ENCODE measurements around the gene TGM6. TPM values are rescaled to one million over a fixed set of nuclear protein-coding genes. Genes with fewer than 3 reads are reported as not detected.

The TGM6 gene
- polyA plus RNA-seq, 1 donor from 2014 or later = not detected

DNA sequence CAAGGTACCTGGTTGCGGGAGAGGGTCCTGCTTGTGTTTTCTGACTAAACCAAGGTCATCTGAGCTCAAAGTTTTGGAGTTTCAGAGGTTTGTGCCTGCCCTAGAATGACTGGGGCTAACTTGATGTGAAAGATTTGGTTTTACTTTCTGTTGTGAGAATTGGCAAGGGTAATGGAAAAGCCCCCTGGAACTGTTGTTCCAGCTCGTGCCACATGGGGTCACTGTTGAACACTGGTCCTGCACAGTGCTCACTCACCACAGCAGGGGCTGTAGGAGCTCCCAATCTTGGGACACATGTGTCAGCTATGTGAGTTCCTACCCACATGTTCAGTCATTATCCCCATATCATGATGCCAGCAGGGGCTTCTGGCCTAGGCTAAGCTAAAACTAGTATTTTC, 6.5 kb downstream of the TGM6 start:
- H3K36me3 ChIP-seq (ENCODE audit: insufficient read depth, low read length) = no peaks in the 10 kb centered on the region
- H2AFZ ChIP-seq (ENCODE audit: low read depth, low read length) = no peak overlapping the region
- H3K9ac ChIP-seq (ENCODE audit: low read length) = no peak overlapping the region
- no peaks in the 10 kb centered on the region for H4K20me1 ChIP-seq (ENCODE audit: insufficient read depth)
- TF ChIP-seq RAD21 (conservative IDR thresholded peaks at IDR 0.05) (no peak), EZH2 (IDR thresholded peaks at IDR 0.05; ENCODE audit: borderline replicate concordance, insufficient read depth, low read length, poor library complexity, severe bottlenecking) (no peak)
- H3K9me2 ChIP-seq (ENCODE audit: insufficient read depth, low read length) = no peaks in the 10 kb centered on the region
- peaks cover 4% of the 10 kb centered on the region for H3K9me3 ChIP-seq (ENCODE audit: low read length)
- H3K27me3 ChIP-seq (ENCODE audit: insufficient read depth, low read depth, low read length) = no peaks in the 10 kb centered on the region
- no peak overlapping the region for H3K4me3 ChIP-seq (ENCODE audit: low read length)
- no peaks in the 10 kb centered on the region for H3K79me2 ChIP-seq (replicated peaks; ENCODE audit: insufficient read depth, low read length)
- H3K4me2 ChIP-seq (ENCODE audit: low read length) = no peak overlapping the region
- H3F3A ChIP-seq (ENCODE audit: insufficient read depth, low read length, poor library complexity, severe bottlenecking) = no peaks in the 10 kb centered on the region
- no peak overlapping the region for H3K27ac ChIP-seq (ENCODE audit: low read length)

DNA sequence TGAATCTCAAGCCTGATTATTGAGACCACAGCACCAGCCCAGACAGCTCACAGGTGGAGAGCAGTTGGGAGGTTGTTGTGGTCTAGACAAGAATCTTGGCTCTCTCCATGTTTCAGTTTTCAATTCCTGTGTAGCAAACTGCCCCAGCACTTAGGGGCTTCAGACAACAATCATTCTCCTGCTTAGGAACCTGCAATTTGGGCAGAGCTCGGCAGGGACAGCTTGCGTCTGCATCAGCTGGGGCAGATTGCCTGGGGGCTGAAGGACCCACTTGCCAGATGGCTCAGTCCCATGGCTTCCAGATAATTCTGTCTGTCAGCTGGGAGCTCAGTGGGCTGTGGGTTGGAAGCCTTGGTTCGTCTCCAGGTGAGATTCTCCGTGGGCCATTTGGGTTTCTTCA, 6.9 kb downstream of the TGM6 start:
- H3K27ac ChIP-seq (ENCODE audit: low read length) = no peak overlapping the region
- no peak overlapping the region for H2AFZ ChIP-seq (ENCODE audit: low read depth, low read length)
- no peaks in the 10 kb centered on the region for H3F3A ChIP-seq (ENCODE audit: insufficient read depth, low read length, poor library complexity, severe bottlenecking)
- TF ChIP-seq RAD21 (conservative IDR thresholded peaks at IDR 0.05) (no peak), SMC3 (conservative IDR thresholded peaks at IDR 0.05; ENCODE audit: poor library complexity) (no peak), MXI1 (conservative IDR thresholded peaks at IDR 0.05; ENCODE audit: poor library complexity, severe bottlenecking) (no peak), EP300 (conservative IDR thresholded peaks at IDR 0.05; ENCODE audit: poor library complexity, severe bottlenecking) (no peak), EZH2 (IDR thresholded peaks at IDR 0.05; ENCODE audit: borderline replicate concordance, insufficient read depth, low read length, poor library complexity, severe bottlenecking) (no peak), TAF1 (IDR thresholded peaks at IDR 0.05; ENCODE audit: low read depth) (no peak), POLR2AphosphoS5 (IDR thresholded peaks at IDR 0.05) (no peak)
- TF ChIP-seq, protein P1, sequence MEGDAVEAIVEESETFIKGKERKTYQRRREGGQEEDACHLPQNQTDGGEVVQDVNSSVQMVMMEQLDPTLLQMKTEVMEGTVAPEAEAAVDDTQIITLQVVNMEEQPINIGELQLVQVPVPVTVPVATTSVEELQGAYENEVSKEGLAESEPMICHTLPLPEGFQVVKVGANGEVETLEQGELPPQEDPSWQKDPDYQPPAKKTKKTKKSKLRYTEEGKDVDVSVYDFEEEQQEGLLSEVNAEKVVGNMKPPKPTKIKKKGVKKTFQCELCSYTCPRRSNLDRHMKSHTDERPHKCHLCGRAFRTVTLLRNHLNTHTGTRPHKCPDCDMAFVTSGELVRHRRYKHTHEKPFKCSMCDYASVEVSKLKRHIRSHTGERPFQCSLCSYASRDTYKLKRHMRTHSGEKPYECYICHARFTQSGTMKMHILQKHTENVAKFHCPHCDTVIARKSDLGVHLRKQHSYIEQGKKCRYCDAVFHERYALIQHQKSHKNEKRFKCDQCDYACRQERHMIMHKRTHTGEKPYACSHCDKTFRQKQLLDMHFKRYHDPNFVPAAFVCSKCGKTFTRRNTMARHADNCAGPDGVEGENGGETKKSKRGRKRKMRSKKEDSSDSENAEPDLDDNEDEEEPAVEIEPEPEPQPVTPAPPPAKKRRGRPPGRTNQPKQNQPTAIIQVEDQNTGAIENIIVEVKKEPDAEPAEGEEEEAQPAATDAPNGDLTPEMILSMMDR (IDR thresholded peaks at IDR 0.05; ENCODE audit: poor library complexity, severe bottlenecking) = no peak
- TF ChIP-seq, protein P2, sequence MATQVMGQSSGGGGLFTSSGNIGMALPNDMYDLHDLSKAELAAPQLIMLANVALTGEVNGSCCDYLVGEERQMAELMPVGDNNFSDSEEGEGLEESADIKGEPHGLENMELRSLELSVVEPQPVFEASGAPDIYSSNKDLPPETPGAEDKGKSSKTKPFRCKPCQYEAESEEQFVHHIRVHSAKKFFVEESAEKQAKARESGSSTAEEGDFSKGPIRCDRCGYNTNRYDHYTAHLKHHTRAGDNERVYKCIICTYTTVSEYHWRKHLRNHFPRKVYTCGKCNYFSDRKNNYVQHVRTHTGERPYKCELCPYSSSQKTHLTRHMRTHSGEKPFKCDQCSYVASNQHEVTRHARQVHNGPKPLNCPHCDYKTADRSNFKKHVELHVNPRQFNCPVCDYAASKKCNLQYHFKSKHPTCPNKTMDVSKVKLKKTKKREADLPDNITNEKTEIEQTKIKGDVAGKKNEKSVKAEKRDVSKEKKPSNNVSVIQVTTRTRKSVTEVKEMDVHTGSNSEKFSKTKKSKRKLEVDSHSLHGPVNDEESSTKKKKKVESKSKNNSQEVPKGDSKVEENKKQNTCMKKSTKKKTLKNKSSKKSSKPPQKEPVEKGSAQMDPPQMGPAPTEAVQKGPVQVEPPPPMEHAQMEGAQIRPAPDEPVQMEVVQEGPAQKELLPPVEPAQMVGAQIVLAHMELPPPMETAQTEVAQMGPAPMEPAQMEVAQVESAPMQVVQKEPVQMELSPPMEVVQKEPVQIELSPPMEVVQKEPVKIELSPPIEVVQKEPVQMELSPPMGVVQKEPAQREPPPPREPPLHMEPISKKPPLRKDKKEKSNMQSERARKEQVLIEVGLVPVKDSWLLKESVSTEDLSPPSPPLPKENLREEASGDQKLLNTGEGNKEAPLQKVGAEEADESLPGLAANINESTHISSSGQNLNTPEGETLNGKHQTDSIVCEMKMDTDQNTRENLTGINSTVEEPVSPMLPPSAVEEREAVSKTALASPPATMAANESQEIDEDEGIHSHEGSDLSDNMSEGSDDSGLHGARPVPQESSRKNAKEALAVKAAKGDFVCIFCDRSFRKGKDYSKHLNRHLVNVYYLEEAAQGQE (IDR thresholded peaks at IDR 0.05; ENCODE audit: borderline replicate concordance) = no peak
- no peaks in the 10 kb centered on the region for H3K79me2 ChIP-seq (replicated peaks; ENCODE audit: insufficient read depth, low read length)
- no peaks in the 10 kb centered on the region for H3K36me3 ChIP-seq (ENCODE audit: insufficient read depth, low read length)
- H4K20me1 ChIP-seq (ENCODE audit: insufficient read depth) = no peaks in the 10 kb centered on the region
- H3K27me3 ChIP-seq (ENCODE audit: insufficient read depth, low read depth, low read length) = no peaks in the 10 kb centered on the region
- H3K9ac ChIP-seq (ENCODE audit: low read length) = no peak overlapping the region
- H3K4me3 ChIP-seq (ENCODE audit: low read length) = no peak overlapping the region
- H3K9me2 ChIP-seq (ENCODE audit: insufficient read depth, low read length) = no peaks in the 10 kb centered on the region
- H3K9me3 ChIP-seq (ENCODE audit: low read length) = peaks cover 4% of the 10 kb centered on the region
- no peak overlapping the region for H3K4me2 ChIP-seq (ENCODE audit: low read length)
